WI38 (cell line): ENCODE data around the gene DNAJC17.

Experiments
- H3K4me3 ChIP-seq: 2 replicates; pipeline ENCODE4 v1.5.1; 2011; ENCODE audit warnings: low read depth, mild to moderate bottlenecking, control low read depth, low read length
- CTCF ChIP-seq: IDR thresholded peaks from 2 replicates; pipeline ENCODE4 v1.5.1; 2012; ENCODE audit warnings: low read depth, mild to moderate bottlenecking, control low read depth, low read length

Gene DNAJC17

GRCh38 chr15:40803688-40804087 lies 3.6 kb downstream of the DNAJC17 start:
- TF ChIP-seq CTCF = no peak
- no peak overlapping the region for H3K4me3 ChIP-seq

DNA sequence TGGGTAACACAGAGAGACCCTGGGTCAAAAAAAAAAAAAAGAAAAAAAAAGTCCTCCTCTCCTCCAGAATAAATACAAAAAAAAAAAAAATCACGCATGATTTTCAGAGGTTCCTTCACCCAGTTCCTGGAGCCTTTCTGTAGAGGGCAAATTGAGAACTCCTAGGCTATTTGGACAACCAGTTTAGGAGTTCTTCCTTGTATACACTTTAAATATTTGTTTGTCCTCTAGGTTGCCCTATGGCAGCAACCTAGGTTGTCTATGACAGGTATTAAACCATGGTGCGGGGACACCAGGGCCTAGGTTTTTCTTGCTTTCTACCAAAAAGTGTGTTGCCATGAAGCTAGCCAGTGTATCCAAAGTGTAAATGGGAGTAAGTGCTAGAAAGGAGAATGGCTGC lies 4.2 kb downstream of the DNAJC17 start:
- no peak for TF ChIP-seq CTCF
- H3K4me3 ChIP-seq = no peak overlapping the region

GRCh38 chr15:40799523-40799922 lies 7.8 kb downstream of the DNAJC17 start:
- TF ChIP-seq CTCF = no peak

DNA sequence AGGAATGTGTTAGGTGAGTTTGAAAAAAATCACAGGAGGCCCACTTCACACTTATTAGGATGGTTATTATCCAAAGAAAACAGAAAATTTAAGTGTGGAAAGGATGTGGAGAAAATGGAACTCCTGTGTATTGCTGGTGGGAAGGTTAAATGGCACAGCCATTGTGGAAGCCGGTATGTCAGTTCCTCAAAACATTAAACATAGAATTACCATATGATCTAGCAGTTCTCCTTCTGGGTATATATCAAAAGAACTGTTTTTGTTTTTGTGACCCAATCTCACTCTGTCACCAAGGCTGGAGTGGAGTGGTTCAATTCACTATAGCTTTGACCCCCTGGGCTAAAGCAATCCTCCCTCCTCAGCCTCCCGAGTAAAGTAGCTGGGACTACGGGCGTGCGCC lies 10.8 kb downstream of the DNAJC17 start:
- TF ChIP-seq CTCF = no peak
- no peak overlapping the region for H3K4me3 ChIP-seq

More at GRCh38 chr15:40799523-40799922, 7.8 kb downstream of the DNAJC17 start:
- no peak overlapping the region for H3K4me3 ChIP-seq

GRCh38 chr15:40796041-40796440 lies 11.2 kb downstream of the DNAJC17 start:
- no peak overlapping the region for H3K4me3 ChIP-seq
- TF ChIP-seq CTCF = no peak

- 0 out of 2 replicates have a peak overlapping the region, but pooled peaks have one; percentile 18 for H3K4me3 ChIP-seq
- no peak for TF ChIP-seq CTCF
Measured at GRCh38 chr15:40793216-40793989, 13.9 kb downstream of the DNAJC17 start.

DNA sequence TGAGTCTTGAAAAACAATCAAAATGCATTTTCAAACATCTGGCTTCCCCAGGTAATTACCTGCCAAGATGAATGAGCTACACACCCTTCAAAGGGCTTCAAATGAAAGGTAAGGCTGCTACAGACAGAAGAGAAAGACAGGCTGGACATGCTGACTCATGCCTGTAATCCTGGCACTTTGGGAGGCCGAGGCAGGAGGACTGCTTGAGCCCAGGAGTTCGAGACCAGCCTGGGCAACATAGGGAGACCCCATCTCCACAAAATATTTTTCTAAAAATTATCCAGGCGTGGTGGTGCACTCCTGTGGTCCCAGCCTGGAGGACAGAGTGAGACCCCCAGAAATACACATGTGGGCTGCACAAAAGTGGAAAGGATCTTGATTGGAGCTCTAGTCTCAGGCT lies 14.9 kb downstream of the DNAJC17 start:
- no peak for TF ChIP-seq CTCF
- no peak overlapping the region for H3K4me3 ChIP-seq
